Hematopoietic multipotent progenitor cell treated with erythropoietin and hydrocortisone succinate and interleukin-3 and kit ligand, for 6 days (in vitro differentiated cells): Measurements from ENCODE around the gene ARHGAP22.
A peak's percentile ranks its signal among the peaks of the same experiment; 100 is the strongest.
"Not testable (repeated sequence)": the region's sequence is repeated elsewhere in the genome, so short reads cannot be mapped to it uniquely, and the experiment has no call there.

Experiments used
- DNase-seq: peaks from one replicate; pipeline ENCODE4 v3.0.0-alpha.2; 2015

Gene ARHGAP22

GRCh38 chr10:48445932-48446331 is 158.9 kb downstream of the ARHGAP22 start:
- no peak for DNase-seq

- peak; percentile 44 for DNase-seq
Measured at GRCh38 chr10:48444861-48445841, 159.7 kb downstream of the ARHGAP22 start.

GRCh38 chr10:48444266-48444665 is 160.6 kb downstream of the ARHGAP22 start:
- DNase-seq: peak; percentile 86

DNA sequence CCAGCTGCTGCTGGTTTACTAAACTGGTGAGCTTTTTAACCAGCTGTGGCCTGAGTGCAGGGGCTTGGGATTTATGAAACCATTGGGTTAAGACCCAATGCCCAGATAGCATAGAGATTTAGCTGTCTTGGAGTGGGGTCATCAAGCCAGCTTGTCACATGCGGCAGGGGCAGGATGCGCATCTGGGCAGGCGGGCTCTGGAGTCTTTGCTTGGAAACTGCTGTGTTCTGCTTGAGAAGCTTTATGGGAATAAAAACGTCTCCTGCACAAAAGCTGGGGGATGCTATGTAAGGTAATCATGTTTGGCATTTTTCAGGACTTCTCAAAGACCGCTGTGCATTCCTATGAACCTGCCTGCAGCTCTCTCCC is 162.1 kb downstream of the ARHGAP22 start:
- no peak for DNase-seq

DNA sequence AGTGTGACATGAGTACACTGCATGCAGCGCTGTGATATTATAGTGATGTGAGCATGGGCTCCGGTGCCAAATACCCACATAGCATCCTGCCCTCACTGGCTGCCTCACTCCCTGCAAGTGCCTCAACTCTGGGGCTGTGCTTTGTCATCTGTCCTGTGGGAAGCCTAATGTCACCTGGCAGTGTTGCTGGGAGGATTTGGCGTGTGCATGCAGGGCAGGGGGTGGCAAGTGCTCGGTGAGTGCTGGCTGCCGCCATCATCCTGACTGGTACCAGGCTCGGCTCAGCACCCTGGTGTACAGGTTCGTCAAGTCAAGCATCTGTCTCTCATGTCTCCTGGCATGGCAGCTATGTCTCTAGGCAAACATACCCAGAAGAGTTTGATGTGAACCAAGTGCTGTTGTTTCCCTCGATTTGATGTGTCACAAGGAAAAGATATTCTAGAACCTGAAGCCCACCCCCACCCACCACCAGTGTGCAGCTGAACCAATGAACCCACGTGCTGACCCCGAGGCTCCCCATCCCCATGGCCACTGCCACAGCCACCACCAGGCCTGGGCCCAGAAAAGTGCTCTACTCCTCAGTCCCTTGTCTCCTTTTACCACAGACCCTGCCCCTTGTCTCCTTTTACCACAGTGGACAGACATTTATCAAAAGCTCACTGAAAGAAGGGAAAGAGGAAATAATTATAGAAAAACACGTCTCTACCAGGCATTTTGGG is 162.6 kb downstream of the ARHGAP22 start:
- DNase-seq: no peak

GRCh38 chr10:48440771-48441170 is 164.1 kb downstream of the ARHGAP22 start:
- no peak for DNase-seq

DNA sequence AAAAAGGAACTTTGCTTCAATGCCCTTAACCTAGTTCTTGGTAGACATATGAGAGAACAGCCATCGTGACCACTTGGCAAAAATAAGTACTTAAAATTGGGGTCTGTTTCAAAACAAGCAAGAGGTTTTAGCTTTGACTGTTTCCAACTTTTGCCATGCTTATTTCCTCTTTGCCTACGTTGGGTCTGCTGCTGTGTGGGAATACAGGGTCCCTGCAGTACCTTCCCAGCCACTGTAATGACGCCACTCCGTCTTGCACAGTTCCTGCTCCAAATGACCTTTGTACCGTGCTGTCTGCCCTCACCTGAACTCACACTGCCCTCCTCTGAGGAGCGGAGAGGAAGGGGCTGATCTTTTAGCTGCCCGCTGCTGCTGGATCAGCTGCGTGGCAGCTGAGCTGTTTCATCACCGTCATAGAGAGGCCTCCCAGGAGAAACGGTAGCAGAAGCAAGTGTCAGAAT is 165.3 kb downstream of the ARHGAP22 start:
- DNase-seq: no peak

- no peak for DNase-seq
Measured at GRCh38 chr10:48439031-48439430, 165.8 kb downstream of the ARHGAP22 start.

DNA sequence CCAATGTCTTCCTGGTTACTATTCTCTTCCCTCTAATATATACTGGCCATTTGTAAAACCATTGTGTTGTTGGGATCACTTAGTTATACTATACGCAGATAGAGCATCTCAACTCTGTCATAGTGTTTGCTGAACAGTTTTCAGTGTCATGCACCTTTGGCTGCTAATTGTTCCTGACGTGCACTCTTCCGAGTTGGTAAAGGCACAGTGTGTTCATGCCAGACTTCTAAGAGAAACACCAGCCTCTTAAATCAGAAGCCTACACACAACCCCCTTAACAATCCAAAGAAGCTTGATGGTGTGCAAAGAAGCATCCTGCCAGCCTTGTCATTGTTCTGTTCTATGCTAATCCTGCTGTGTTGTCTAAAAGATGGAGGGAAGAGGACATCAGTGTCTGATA is 167.3 kb downstream of the ARHGAP22 start:
- DNase-seq: no peak

- DNase-seq: peak; percentile 83
Measured at GRCh38 chr10:48431871-48432270, 173.0 kb downstream of the ARHGAP22 start.

GRCh38 chr10:48430402-48430993 is 174.4 kb downstream of the ARHGAP22 start:
- DNase-seq: peak; percentile 19

DNA sequence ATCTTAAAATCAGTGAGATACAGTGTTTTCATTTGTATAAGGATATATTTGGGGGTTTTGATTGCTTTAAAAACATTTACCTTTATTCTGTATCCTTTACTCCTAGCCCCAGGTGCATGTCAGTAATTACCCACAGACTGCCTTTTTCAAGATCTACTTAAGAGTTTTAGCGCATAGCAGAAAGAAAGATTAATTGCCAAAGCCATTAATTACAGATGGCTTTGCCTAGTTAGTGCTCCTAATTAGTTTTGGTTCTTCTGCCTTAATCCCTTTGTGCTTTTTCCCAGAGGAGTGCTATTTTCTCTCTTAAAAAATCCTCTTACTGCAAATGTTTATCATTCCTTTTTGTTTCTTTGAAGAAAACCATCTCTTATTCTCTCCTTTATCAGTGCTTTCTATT is 175.6 kb downstream of the ARHGAP22 start:
- no peak for DNase-seq

DNA sequence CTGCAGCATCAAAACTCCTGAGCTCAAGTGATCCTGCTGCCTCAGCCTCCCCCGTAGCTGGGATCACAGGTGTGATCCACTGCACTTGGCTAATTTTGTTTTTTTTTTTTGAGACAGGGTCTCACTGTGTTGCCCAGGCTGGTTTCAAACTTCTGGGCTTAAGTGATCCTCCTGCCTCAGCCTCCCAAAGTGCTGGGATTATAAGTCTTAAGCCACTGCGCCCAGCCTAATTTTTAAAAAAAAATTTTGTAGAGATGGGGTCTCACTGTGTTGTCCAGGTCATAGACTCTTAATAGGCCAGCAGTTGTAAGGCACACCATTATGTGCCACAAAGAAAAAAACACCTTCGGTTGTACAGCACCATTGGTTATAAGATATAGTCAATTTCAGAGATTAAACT is 176.0 kb downstream of the ARHGAP22 start:
- no peak for DNase-seq

DNA sequence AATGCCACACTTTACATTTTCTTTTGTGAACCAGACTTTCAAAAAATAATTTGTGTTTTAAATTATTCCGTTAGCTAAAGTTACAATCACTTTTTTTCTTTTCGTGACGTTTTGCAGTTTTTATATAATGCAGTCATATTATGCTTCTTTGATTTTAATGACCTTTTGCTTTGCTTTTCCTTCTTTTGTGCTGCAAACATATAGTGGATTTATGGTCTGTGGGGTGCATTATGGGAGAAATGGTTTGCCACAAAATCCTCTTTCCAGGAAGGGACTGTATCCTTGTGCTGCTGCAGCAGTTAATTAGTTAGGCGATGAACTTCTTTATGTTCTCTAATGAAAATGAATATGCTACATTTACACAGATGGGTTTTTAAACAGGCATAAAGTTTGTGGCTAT is 181.0 kb downstream of the ARHGAP22 start:
- no peak for DNase-seq

GRCh38 chr10:48421862-48422261 is 183.0 kb downstream of the ARHGAP22 start:
- not testable (repeated sequence) for DNase-seq

DNA sequence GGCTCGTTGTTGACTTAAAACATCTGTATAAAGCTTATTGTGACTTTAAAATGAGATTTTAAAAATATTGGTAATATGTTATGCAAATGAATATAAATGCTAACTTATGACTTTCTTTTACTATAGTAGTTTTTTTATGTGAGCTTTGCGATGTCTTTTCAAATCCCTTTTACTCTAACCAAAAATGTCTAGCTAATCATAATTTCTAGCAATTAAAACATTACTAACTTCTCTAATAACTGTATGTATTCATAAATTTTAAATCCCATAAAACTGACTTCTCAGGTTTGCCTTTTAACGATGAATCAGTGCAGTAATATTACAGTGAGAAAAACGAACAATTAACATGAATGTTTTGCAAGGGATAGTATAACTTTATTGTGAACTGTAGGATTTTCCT is 185.2 kb downstream of the ARHGAP22 start:
- no peak for DNase-seq

- DNase-seq: no peak
Measured at GRCh38 chr10:48418189-48418788, 186.6 kb downstream of the ARHGAP22 start.

GRCh38 chr10:48417374-48417773 is 187.5 kb downstream of the ARHGAP22 start:
- no peak for DNase-seq

DNA sequence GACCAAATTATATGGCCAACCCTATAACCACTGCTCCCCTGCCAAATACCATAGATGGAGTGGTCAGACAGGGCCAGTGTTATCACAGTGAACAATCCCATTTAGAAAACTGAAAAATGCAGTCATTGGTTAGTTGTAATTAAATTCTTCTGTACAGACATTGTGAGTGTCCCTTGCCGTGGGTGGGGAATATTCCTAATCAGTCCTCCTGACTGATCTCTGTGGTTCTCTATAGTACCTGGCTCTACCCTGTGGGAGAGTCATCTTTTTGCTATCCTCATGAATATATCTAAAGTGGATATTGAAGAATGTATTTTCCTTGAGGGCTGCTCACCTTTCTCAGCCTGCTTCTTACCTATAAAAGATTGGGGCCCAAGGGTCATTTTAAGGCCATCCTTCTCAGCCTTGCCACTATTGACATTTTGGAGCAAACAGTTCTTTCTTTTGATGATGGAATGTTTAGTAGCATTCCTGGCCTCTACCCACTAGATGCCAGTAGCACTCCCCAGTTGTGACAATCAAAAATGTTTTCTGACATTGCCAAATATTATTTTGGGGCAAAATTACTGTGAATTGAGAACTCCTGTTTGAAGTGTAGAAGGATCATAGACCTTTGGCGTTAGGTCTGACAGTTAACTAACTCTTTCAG is 188.2 kb downstream of the ARHGAP22 start:
- no peak for DNase-seq

DNA sequence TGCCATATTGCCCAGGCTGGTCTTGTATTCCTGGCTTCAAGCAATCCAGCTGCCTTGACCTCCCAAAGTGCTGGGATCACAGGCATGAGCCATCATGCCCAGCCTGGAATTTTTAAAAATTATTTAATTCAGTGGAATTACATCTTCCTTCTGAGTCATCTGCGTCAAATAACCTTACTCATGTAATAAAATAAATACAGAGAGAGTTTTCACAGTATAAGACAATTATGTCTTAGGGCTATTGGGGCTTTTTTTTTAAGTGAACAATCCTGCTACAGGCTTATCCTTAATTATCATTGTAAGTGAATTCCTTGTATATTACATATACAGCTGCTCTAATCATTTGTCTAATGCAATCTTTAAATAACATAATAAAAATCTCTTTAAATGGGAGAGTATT is 190.1 kb downstream of the ARHGAP22 start:
- DNase-seq: no peak

- no peak for DNase-seq
Measured at GRCh38 chr10:48414160-48414559, 190.7 kb downstream of the ARHGAP22 start.

GRCh38 chr10:48412933-48413332 is 191.9 kb downstream of the ARHGAP22 start:
- DNase-seq: no peak

DNA sequence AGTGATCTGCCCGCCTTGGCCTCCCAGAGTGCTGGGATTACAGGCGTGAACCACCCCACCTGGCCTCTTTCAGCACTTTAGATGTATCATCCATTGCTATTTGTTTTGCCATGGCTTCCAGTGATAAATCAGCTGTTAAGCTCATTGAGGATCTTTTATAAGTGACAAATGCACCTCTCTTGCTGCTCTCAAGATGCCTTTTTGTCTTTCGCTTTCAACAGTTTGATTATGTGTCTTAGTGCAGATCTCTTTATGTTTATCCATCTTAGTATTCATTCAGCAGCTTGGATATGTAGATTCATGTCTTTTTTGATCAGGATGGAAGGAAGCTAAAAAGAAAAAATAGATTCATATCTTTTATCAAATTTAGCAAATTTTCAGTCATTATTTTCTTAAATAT is 192.8 kb downstream of the ARHGAP22 start:
- DNase-seq: no peak
